IPS-18c (cell line): ENCODE results near the gene AGAP1.

ENCODE experiments used
- H3K4me3 ChIP-seq: 2 replicates; pipeline ENCODE4 v1.7.0; 2013; ENCODE audit warnings: low read depth, mild to moderate bottlenecking, low read length, moderate library complexity; ENCODE audit not compliant: insufficient read depth
- H3K9me3 ChIP-seq: one replicate; pipeline ENCODE4 v1.6.1; 2013; ENCODE audit warnings: mild to moderate bottlenecking, low read length, moderate library complexity; ENCODE audit not compliant: control insufficient read depth, insufficient read depth

AGAP1 gene

GRCh38 chr2:235566415-235566814, 72.6 kb downstream of the AGAP1 start:
- no peaks in the 10 kb centered on the region for H3K9me3 ChIP-seq
- H3K4me3 ChIP-seq = no peak overlapping the region

- no peaks in the 10 kb centered on the region for H3K9me3 ChIP-seq
Observed at GRCh38 chr2:235566931-235567495, 73.2 kb downstream of the AGAP1 start.

GRCh38 chr2:235567842-235568241, 74.0 kb downstream of the AGAP1 start:
- Histone ChIP-seq H3K4me3 (no peak overlapping the region), H3K9me3 (no peaks in the 10 kb centered on the region)

More at GRCh38 chr2:235566931-235567495, 73.2 kb downstream of the AGAP1 start:
- no peak overlapping the region for H3K4me3 ChIP-seq

- no peak overlapping the region for H3K4me3 ChIP-seq
Observed at GRCh38 chr2:235568431-235568830, 74.6 kb downstream of the AGAP1 start.

GRCh38 chr2:235569837-235570236, 76.0 kb downstream of the AGAP1 start:
- no peak overlapping the region for H3K4me3 ChIP-seq
- no peaks in the 10 kb centered on the region for H3K9me3 ChIP-seq

More at GRCh38 chr2:235568431-235568830, 74.6 kb downstream of the AGAP1 start:
- H3K9me3 ChIP-seq = no peaks in the 10 kb centered on the region

- Histone ChIP-seq H3K4me3 (no peak overlapping the region), H3K9me3 (no peaks in the 10 kb centered on the region)
Observed at GRCh38 chr2:235570256-235570655, 76.4 kb downstream of the AGAP1 start.

GRCh38 chr2:235570966-235571692, 77.3 kb downstream of the AGAP1 start:
- no peak overlapping the region for H3K4me3 ChIP-seq
- H3K9me3 ChIP-seq = no peaks in the 10 kb centered on the region

- no peak overlapping the region for H3K4me3 ChIP-seq
- H3K9me3 ChIP-seq = no peaks in the 10 kb centered on the region
Observed at GRCh38 chr2:235572592-235572991, 78.7 kb downstream of the AGAP1 start.

- no peak overlapping the region for H3K4me3 ChIP-seq
- no peaks in the 10 kb centered on the region for H3K9me3 ChIP-seq
Observed at GRCh38 chr2:235573331-235574221, 79.7 kb downstream of the AGAP1 start.

GRCh38 chr2:235575431-235575830, 81.6 kb downstream of the AGAP1 start:
- no peaks in the 10 kb centered on the region for H3K9me3 ChIP-seq
- H3K4me3 ChIP-seq = no peak overlapping the region

- H3K4me3 ChIP-seq = no peak overlapping the region
- no peaks in the 10 kb centered on the region for H3K9me3 ChIP-seq
Observed at GRCh38 chr2:235575904-235576303, 82.1 kb downstream of the AGAP1 start.

GRCh38 chr2:235576337-235576910, 82.6 kb downstream of the AGAP1 start:
- Histone ChIP-seq H3K4me3 (no peak overlapping the region), H3K9me3 (no peaks in the 10 kb centered on the region)

- Histone ChIP-seq H3K4me3 (no peak overlapping the region), H3K9me3 (no peaks in the 10 kb centered on the region)
Observed at GRCh38 chr2:235577404-235578330, 83.8 kb downstream of the AGAP1 start.

GRCh38 chr2:235579128-235579527, 85.3 kb downstream of the AGAP1 start:
- H3K9me3 ChIP-seq = no peaks in the 10 kb centered on the region

GRCh38 chr2:235580426-235581157, 86.7 kb downstream of the AGAP1 start:
- H3K9me3 ChIP-seq = no peaks in the 10 kb centered on the region
- H3K4me3 ChIP-seq = no peak overlapping the region

More at GRCh38 chr2:235579128-235579527, 85.3 kb downstream of the AGAP1 start:
- H3K4me3 ChIP-seq = no peak overlapping the region

- Histone ChIP-seq H3K4me3 (no peak overlapping the region), H3K9me3 (no peaks in the 10 kb centered on the region)
Observed at GRCh38 chr2:235582081-235582686, 88.3 kb downstream of the AGAP1 start.
